Measurements from ENCODE around the gene NCAM1.

NCAM1 gene

DNA sequence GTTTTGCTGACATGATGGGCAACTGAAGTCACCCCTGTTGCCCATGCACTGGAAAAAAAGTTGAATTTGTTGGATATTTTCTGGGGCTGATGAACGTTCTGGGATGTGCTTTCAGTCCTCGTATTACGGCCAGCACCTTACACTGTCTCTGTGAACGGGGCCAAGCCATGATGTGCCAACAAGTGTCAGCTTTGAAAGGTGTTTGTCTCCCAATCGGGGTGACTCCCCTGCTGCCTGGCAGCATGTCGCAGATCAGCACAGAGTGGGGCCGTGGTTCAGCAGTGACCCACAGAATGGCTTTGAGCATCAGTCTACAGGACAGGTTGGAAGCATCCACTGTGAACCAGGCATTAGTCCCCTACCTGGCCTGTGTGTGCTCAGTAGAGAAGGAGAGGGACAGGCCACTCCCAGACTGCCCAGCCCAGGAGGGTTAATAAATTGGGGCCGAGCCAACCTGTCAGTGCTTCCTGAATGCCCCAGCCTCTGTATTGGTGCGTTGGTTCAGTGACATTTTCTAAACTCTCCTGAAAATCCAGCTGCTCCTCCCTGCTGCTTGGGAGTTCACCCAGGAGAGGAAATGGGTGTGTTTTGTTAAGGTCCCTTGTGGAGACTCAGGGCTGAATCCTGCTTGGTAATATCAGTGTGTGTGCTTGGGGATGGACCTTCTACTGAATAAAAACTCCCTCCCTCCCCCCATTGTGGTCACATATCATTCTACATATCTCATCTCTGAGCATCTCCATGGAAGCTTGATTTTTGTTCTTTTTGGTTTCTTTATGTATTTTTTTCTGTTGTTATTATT, 302.4 kb downstream of the NCAM1 start:
- intact Hi-C loops (cut with DNase I) = no loop called here
- no peak for DNase-seq

DNA sequence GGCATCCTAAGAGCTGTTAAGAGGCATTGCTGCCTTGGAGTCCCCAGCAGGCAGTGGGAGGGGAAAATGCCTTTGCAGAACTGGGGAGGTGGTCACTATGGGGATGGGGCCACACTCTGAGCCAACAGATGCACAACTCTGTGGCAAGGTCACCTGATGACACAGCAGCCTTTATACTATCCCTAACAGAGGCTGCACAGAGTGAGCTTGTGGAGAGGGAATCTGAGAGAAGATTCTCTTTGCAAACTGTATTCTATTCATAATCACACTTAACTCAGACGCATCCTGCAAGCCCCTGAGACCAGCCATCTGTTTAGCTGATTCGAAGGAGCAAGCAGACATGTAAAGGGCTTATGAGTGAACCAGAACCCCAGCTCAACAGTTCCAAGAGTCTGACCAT, 304.1 kb downstream of the NCAM1 start:
- intact Hi-C loops (cut with DNase I) = no loop called here
- DNase-seq = no peak

DNA sequence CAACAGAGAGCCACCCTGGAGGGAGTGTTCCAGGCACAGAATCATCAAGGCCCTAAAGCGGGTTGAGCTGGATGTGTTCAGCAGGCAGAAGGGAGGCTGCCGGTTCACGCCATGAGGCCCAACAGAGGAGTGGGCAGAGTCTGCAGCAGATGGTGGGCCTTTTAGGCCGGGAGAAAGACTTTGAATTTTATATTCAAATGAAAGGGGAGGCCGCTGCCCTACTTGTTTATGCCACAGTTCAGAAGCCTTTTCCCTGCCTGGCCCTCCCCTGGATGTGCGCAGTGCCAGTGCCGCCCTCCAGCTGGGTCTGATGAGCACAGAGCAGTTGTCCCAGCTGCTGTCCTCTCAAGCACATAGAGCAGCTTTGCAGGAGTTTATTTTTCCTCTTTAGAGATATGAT, 306.3 kb downstream of the NCAM1 start:
- DNase-seq = peak in 9 of 10 donors; percentile 56 to 97 (median 71)
- intact Hi-C loops (cut with DNase I) = no loop called here

DNA sequence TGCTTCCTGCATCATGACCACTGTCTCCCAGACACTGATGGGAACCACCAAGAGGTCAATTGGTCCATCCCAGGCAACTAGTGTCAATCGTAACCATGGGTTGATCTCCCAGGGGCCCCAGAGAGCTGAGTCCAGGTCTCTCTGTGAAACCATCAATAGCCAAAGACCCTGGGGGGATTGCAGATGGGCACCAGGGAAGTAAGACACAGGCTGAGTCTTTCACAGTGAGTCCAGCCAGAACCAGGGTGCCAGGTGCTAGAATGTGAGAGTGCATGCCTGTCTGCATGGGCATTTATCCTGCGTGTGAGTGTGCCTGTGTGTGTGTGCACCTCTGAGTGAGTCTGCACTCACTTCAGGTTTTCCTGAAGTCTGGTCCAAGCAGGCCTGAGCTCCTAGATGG, 307.9 kb downstream of the NCAM1 start:
- DNase-seq = no peak
- intact Hi-C loops (cut with DNase I) = no loop called here

DNA sequence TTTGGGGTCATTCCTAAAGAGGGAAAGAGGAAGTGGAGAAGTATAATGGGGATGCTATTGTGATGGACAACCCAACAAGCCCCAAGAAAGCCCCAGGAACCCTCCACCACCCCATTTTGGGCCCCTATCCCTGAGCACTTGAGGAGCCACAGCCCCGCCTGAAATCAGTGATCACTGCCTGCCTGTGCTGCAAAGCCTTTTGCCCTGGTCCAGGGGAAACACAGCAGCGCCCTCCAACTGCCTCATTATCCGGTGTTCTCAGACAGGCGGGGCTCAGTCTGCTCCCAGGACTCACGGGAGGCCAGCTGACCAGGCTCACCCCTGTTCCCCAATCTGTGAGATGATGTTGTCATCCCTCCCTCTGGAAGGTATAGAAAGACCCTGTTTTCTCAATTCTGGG, 308.4 kb downstream of the NCAM1 start:
- no peak for DNase-seq
- intact Hi-C loops (cut with DNase I) = loop anchor here (10.0 kb wide), 2 partner anchors 105 to 305 kb away; partner anchors contain the start of gene NCAM1

DNA sequence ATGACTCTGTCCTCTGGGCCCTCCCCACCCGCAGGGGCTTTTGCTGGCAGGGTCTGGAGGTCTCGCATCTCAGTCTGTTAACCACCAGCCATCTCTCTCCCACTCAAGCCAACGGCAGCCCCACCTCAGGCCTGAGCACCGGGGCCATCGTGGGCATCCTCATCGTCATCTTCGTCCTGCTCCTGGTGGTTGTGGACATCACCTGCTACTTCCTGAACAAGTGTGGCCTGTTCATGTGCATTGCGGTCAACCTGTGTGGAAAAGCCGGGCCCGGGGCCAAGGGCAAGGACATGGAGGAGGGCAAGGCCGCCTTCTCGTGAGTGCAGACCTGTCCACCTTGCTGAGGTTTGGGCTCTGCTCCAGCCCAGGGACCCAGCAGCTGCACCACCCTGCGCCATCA, 308.9 kb downstream of the NCAM1 start:
- no peak for DNase-seq
- intact Hi-C loops (cut with DNase I) = loop anchor here (10.0 kb wide), 2 partner anchors 105 to 305 kb away; partner anchors contain the start of gene NCAM1

DNA sequence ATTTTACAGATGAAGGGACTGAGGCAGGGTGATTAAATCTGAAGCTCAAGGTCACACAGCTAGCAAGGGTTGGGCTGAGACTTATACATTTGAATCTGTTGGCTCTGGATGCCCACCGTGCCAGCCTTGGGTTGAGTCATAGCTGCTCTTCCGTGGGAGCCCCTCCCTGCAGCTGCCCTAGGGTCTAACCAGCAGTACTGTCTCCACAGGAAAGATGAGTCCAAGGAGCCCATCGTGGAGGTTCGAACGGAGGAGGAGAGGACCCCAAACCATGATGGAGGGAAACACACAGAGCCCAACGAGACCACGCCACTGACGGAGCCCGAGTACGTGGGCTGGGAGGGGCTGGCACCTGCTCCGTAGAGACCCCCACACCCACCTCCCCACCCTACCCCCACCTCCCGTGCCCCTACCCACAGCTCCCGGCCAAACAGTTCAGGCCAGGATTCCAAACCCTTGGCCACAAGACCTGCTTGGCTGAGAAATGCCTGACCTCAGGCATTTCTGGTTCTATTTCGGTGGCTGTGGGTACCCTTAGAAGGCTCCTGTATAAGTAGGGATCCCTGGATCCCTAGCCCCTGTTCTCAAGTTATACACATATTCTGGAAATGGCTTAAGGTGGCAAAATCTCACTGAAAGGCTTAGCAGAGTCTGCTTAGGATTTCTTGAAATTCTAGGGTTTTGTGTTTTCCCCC, 310.5 kb downstream of the NCAM1 start:
- DNase-seq = no peak
- intact Hi-C loops (cut with DNase I) = loop anchor here (10.0 kb wide), 2 partner anchors 107 to 307 kb away; partner anchors contain the start of gene NCAM1

DNA sequence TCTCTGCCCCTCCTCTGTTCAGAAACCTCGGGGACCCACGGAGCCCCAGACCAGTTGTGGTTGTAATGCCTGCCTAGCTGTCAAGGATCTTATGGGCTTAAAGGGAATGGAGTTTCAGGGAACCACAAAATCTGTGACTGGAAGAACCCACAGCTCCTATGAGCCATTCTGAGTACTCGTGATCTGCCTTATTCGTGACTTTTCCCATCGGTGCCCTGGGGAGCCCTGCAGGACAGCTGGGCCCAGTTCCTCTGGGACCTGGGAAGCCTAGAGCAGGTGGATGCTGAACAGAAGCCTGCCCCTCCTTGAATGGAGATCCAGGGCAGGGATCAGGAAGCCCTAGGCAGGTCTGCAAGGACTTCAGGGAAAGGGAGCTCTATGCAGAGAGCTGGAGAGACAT, 311.1 kb downstream of the NCAM1 start:
- DNase-seq = no peak
- intact Hi-C loops (cut with DNase I) = loop anchor here (10.0 kb wide), 2 partner anchors 107 to 307 kb away; partner anchors contain the start of gene NCAM1

DNA sequence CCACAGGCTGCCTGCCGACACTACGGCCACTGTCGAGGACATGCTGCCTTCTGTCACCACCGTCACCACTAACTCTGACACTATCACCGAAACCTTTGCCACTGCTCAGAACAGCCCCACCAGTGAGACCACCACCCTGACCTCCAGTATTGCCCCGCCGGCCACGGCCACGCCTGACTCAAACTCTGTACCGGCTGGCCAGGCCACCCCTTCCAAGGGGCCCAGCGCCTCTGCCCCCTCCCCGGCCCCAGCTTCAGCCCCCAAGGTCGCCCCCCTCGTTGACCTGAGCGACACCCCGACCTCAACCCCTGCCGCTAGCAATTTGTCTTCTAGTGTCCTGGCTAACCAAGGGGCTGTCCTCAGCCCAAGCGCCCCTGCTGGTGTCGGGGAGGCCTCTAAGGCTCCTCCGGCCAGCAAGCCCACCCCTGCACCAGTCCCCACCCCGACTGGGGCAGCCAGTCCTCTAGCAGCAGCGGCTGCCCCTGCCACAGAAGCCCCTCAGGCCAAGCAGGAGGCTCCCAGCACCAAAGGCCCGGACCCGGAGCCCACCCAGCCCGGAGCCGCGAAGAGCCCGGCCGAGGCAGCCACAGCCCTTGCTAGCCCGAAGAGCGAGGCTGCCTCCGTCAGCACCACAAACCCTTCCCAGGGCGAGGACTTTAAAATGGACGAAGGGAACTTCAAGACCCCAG, 311.9 kb downstream of the NCAM1 start:
- DNase-seq = no peak
- intact Hi-C loops (cut with DNase I) = loop anchor here (10.0 kb wide), 2 partner anchors 108 to 308 kb away; partner anchors contain the start of gene NCAM1

DNA sequence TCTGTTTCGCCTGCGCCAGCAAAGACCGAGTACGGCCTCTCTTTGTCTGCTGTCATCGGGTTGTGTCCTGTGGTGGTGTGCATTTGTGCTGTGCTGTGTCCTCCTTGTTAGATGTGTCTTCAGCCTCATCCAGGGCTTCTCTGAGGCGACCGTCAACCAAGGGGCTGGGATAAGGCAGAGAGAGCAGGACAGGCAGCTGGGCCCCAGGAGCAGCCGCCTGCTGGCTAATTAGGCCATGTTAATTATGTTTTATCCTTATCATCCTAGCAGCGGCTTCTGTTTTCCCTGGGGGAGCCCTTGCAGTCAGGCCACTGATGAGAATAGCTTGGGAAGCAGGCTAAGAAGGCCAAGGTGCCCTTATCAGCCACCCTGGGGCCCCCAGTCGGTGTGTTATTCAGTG, 312.5 kb downstream of the NCAM1 start:
- no peak for DNase-seq

DNA sequence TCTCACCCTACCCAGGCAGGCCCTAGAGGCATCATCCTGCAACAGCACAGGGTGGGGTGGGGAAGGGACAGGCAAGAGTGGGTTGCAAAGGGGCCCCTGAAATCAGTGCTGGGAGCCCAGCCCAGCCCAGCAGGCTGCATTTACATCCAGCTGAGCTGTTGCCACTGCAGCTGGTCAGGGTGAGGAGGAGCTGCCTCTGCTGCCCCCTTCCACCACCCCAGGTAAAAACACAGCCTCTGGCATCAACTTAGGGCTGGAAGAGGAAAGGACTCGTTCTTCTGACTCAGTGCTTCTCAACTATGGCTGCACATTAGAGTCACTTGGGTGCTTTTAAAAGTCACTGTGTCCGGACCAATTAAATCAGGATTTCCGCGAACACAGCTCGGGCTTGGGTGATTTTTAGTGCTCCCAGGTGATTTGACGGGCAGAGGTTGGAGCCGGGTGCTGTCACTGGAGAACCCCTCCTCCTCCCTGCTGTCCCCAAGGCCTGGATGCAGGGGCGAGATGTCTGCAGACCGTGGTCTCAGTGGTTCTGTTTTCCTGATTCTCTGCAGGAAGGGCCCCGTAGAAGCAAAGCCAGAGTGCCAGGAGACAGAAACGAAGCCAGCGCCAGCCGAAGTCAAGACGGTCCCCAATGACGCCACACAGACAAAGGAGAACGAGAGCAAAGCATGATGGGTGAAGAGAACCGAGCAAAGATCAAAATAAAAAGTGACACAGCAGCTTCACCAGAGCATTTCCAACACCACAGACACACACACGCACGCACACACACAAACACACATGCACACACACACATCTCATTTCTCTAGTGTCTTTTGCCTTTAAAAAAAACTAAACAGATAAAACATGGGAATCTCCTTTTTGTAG, 313.7 kb downstream of the NCAM1 start:
- peak in 5 of 10 donors; percentile 41 to 92 (median 49) for DNase-seq
- intact Hi-C loops (cut with DNase I) = loop anchor here (10.0 kb wide), 2 partner anchors 110 to 310 kb away; partner anchors contain the start of gene NCAM1

More for the DNA sequence above, 312.5 kb downstream of the NCAM1 start:
- intact Hi-C loops (cut with DNase I) = loop anchor here (10.0 kb wide), 2 partner anchors 109 to 309 kb away; partner anchors contain the start of gene NCAM1

DNA sequence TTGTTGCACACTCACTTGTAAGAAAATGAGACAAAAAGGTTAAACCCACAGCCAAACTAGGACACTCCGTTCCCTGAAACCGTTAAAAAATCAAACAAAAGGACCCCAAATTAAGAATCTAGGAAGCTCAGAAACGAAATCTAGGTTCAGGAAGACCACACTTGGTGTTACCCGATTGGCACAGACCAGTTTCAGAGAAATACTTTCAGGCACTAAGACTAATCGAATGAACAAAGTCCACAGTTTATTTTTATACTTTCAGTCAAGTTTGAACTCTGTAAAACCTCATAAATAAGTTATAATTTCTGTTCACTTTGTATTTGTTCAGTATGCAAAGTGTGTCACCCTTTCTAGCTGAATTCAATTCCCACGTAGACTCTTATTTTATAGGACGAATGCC, 314.4 kb downstream of the NCAM1 start:
- intact Hi-C loops (cut with DNase I) = loop anchor here (10.0 kb wide), 2 partner anchors 111 to 311 kb away; partner anchors contain the start of gene NCAM1
- no peak for DNase-seq

DNA sequence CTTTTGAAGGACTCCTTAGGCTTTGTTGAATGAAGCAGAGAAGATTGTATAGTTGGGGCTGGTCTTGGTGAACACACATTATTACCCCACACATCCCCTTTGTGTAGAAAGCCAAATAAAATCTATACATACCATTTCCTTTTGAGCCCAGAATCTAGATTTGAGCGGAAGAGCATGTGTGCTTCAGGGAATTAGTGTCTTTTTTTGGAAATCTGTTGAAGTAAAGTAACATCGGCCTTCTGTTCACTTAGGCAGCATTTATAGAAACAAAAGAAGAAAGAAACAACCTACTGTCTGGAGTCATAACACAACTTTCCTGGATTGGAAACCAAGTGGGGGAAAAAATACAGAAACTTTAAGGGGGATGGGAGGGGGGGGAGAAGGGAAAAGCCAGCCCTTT, 315.2 kb downstream of the NCAM1 start:
- no peak for DNase-seq
- intact Hi-C loops (cut with DNase I) = loop anchor here (10.0 kb wide), 2 partner anchors 112 to 312 kb away; partner anchors contain the start of gene NCAM1

DNA sequence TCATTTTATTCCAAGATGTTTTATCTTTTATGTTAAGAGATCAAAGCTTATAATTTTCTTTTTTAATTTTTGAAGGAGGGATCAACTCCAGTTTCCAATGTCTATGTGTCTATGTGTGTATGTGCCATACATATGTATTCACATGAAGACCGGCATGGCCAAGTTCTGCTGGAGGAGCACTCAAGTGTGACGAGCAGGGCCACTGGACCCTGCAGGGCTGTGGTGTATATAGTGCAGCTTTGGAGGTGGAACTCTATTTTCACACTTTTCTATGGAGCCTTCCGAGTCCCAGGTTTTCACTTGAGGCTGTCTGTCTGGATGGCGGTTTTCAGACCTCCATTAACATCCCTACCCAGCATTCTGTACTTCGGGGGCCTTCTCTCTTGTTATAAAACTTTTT, 316.7 kb downstream of the NCAM1 start:
- intact Hi-C loops (cut with DNase I) = loop anchor here (10.0 kb wide), 2 partner anchors 113 to 313 kb away; partner anchors contain the start of gene NCAM1
- no peak for DNase-seq

DNA sequence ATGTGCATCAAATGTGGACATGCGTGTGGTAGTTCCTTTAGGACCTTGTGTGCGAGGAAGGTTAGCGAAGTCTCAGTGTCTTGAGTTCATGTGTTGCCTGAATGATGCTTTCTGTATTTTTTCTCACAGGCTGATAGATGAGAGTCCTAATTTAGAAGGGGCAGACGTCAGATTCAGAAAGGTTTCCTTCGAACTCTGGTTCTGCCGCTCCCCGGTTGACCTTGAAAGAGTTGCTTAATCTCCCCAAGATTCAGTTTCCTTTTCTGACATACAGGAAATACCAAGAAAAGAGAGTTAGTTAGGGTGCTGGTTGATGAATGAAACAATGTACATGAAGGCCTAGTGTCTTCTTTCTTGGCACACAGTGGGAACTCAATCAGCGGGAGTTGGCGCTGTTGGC, 317.3 kb downstream of the NCAM1 start:
- intact Hi-C loops (cut with DNase I) = loop anchor here (10.0 kb wide), 2 partner anchors 114 to 314 kb away; partner anchors contain the start of gene NCAM1
- DNase-seq = no peak

DNA sequence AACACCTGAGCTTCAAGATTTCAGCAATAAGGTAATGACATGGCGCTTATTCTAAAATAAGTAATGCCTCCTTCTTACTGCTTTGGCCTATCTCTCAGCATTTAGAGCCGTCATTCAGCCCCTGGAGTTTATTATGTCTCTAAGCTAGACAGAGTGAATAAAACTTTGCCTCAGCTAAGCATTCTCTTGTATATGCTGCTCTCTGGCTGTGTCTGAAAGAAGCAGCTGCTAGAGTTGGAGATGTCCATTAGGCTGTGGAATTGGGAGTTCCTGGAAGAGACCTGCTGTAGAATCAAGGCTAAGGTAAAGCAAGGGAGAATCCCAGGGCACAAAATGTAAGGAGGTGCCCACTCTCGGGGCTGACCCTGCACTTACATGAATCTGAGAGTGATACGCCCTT, 317.7 kb downstream of the NCAM1 start:
- no peak for DNase-seq
- intact Hi-C loops (cut with DNase I) = loop anchor here (10.0 kb wide), 2 partner anchors 114 to 314 kb away; partner anchors contain the start of gene NCAM1

DNA sequence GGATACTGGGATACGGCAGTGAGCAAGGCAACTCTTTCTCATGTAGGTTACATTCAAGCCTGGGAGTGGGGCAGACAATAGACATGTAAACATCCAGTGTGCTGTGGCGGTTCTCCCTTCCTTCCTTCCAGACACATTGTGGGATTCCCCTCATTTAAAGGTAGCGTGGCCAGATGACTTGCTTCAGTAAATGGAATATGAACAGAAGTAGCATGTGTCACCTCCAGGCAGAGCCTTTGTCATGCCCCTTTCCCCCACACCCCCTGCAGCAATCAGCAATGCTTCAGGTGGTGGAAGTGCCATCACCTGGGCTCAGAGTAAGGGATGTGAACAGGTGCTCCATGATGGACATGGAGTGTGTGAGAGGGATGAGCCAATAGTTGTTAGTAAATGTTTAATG, 318.4 kb downstream of the NCAM1 start:
- intact Hi-C loops (cut with DNase I) = loop anchor here (10.0 kb wide), 2 partner anchors 115 to 315 kb away; partner anchors contain the start of gene NCAM1

DNA sequence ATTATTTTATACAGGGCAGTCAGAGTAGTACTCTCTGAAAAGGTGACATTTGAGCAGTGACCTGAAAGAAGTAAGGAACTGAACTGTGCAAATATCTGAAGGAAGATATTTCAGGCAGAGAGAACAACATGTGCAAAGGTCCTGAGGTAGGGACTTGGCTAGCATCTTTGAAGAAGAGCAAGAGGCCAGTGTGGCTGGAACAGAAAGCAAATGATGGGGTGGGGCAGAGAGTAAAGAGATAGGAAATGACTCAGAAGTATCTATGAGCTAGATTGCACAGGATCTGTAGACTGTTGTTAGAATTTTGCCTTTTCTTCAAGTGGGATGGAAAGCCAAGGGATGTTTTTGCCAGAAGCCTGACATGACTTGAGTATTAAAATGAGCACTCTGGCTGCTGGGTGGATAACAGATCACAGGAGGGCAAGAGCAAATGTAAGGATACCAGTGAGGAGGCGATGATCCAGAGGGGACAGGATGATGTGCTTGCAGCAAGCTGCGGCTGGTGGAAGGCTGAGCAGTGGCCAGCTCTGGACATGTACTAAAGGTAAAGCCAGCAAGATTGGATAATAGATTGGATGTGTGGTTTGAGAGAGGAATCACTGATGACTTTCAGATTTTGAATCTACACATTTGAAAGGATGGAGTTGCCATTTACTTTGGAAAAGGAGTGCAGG, 320.0 kb downstream of the NCAM1 start:
- intact Hi-C loops (cut with DNase I) = no loop called here
- DNase-seq = no peak

More for the DNA sequence above, 318.4 kb downstream of the NCAM1 start:
- DNase-seq = no peak
